ENCODE data around the gene MALL. TPM values are rescaled to one million over a fixed set of nuclear protein-coding genes. Genes with fewer than 3 reads are reported as not detected.
A peak's percentile ranks its signal among the peaks of the same experiment; 100 is the strongest.

MALL gene
- total and polyA plus RNA-seq, 2 of the 8 experiments (the other 6 are each of a cell fraction or from before 2014, with no cell fraction given): 3.9 to 8.0 TPM

GRCh38 chr2:110114831-110115255 lies 779 bp downstream of the MALL start:
- no peak overlapping the region for H3K9ac ChIP-seq (replicated peaks in 1 of 4; ENCODE audit: extremely low read depth in 1 of 4, low read depth in 3 of 4, low read length in 3 of 4)
- no peak overlapping the region for H2AFZ ChIP-seq (ENCODE audit: low read length)

More at GRCh38 chr2:110114831-110115255, 779 bp downstream of the MALL start:
- no peaks in the 10 kb centered on the region for H3K79me2 ChIP-seq (ENCODE audit: control insufficient read depth in 1 of 2, insufficient read depth in 2 of 2, low read length in 2 of 2)
- H3K56ac ChIP-seq (replicated peaks; ENCODE audit: insufficient read length, low read depth, low read length): no peak overlapping the region
- no peak overlapping the region for H4K8ac ChIP-seq (ENCODE audit: extremely low read depth, insufficient read depth, low read length)
- H2AK5ac ChIP-seq (ENCODE audit: low read depth, low read length): no peak overlapping the region
- no peak overlapping the region for H2BK120ac ChIP-seq (replicated peaks; ENCODE audit: low read depth, low read length)
- ChIA-PET CTCF (ENCODE audit: partially characterized antibody) (interaction anchor here (1.0 to 3.0 kb wide), 2 partner anchors 9 to 42 kb away, joined by 3 to 13 read pairs; no protein-coding TSS in a partner anchor), POLR2A (ENCODE audit: partially characterized antibody) (no interaction called here)
- H3K79me1 ChIP-seq (ENCODE audit: low read depth, low read length): no peaks in the 10 kb centered on the region
- no peak overlapping the region for H2BK5ac ChIP-seq (ENCODE audit: low read depth, low read length)
- H3K36me3 ChIP-seq (ENCODE audit: control insufficient read depth in 2 of 4, insufficient read depth in 4 of 4, low read length in 3 of 4): no peaks in the 10 kb centered on the region
- FAIRE-seq: no peak
- H3K27me3 ChIP-seq (replicated peaks in 1 of 4; ENCODE audit: control insufficient read depth in 3 of 4, extremely low read depth in 1 of 4, insufficient read depth in 3 of 4, low read length in 3 of 4): peaks cover 0 to 29% (median 22%) of the 10 kb centered on the region in 4 experiments; a peak in 6 of 7 replicates
- peak overlapping the region in 2 of 4 experiments; percentile 45 to 60; a peak in 3 of 8 replicates for H3K4me3 ChIP-seq (ENCODE audit: extremely low read depth in 1 of 4, insufficient read depth in 2 of 4, low read depth in 3 of 4, low read length in 4 of 4)
- no peak for DNase-seq (ENCODE audit: low read depth in 1 of 2, low spot score in 2 of 2)
- H3K27ac ChIP-seq (ENCODE audit: low read depth, low read length): no peak overlapping the region
- H3K4ac ChIP-seq (replicated peaks; ENCODE audit: insufficient read length, low read depth, low read length): no peak overlapping the region
- no peaks in the 10 kb centered on the region for H3K9me3 ChIP-seq (ENCODE audit: insufficient read depth in 2 of 2, low read depth in 1 of 2, low read length in 1 of 2)
- H2BK12ac ChIP-seq (ENCODE audit: low read depth, low read length): no peak overlapping the region
- no peak overlapping the region for H3K23ac ChIP-seq (ENCODE audit: insufficient read length)
- no peak overlapping the region for H4K91ac ChIP-seq (replicated peaks; ENCODE audit: insufficient read length, low read length)
- peak overlapping the region; percentile 75 to 91; a peak in 3 of 4 replicates for H3K4me2 ChIP-seq (ENCODE audit: insufficient read depth in 1 of 2, low read depth in 2 of 2, low read length in 2 of 2)
- WGBS, 2 experiments (ENCODE audit: extremely low coverage in 1 of 2, insufficient coverage in 1 of 2, insufficient read length in 1 of 2, insufficient replicate concordance in 2 of 2, low coverage in 1 of 2, low lambda C conversion rate in 2 of 2, missing lambda C conversion rate in 1 of 2): 89% methylated on average over 14 of the region's 14 CpGs; no CpG with 5 or more reads in 1 of the 2 experiments
- H2BK20ac ChIP-seq (ENCODE audit: low read length): no peak overlapping the region
- H4K5ac ChIP-seq (ENCODE audit: insufficient read length, low read depth, low read length): no peak overlapping the region
- no peaks in the 10 kb centered on the region for H4K20me1 ChIP-seq (replicated peaks in 1 of 2; ENCODE audit: control insufficient read depth in 1 of 2, insufficient read depth in 2 of 2, low read length in 2 of 2)
- peaks cover 10% of the 10 kb centered on the region for H3K23me2 ChIP-seq (ENCODE audit: low read depth, low read length)
- peaks cover 0 to 5% (median 2%) of the 10 kb centered on the region in 4 experiments; a peak in 4 of 7 replicates for H3K4me1 ChIP-seq (replicated peaks in 1 of 4; ENCODE audit: control insufficient read depth in 3 of 4, insufficient read depth in 4 of 4, low read length in 3 of 4)
- TF ChIP-seq JUN (IDR thresholded peaks at IDR 0.05; ENCODE audit: low read depth, low read length): no peak
- no peak for TF ChIP-seq PHF8 (conservative IDR thresholded peaks at IDR 0.05; ENCODE audit: low read depth, low read length)
- TF ChIP-seq TAF1 (IDR thresholded peaks at IDR 0.05; ENCODE audit: low read depth, low read length): no peak
- TF ChIP-seq KDM1A (IDR thresholded peaks at IDR 0.05; ENCODE audit: borderline replicate concordance, low read length): no peak
- no peak for TF ChIP-seq CBX8 (IDR thresholded peaks at IDR 0.05; ENCODE audit: borderline replicate concordance, low read depth, low read length)
- no peak for TF ChIP-seq MAX (IDR thresholded peaks at IDR 0.05)
- no peak overlapping the region for H3K14ac ChIP-seq (ENCODE audit: insufficient read length)
- no peak overlapping the region for H2BK15ac ChIP-seq (ENCODE audit: low read length)
- H3K18ac ChIP-seq (ENCODE audit: extremely low read depth, low read length): no peak overlapping the region
